MG63 (cell line): ENCODE data around the gene C1orf167. TPM values are rescaled to one million over a fixed set of nuclear protein-coding genes. Genes with fewer than 3 reads are reported as not detected.

Source experiments
- DNase-seq: peaks from one replicate; pipeline ENCODE4 v3.0.0-alpha.2; 2020
- H3K27me3 ChIP-seq: fragments of 250-450 bp; sonication (Bioruptor Pico); 2 replicates; pipeline ENCODE4 v1.5.1; 2020; ENCODE audit warnings: mild to moderate bottlenecking, moderate library complexity
- H3K36me3 ChIP-seq: fragments of 250-450 bp; sonication (Bioruptor Pico); 2 replicates; pipeline ENCODE4 v1.5.1; 2020; ENCODE audit warnings: mild to moderate bottlenecking, moderate library complexity
- H3K4me3 ChIP-seq: fragments of 250-450 bp; sonication (Bioruptor Pico); 2 replicates; pipeline ENCODE4 v1.5.1; 2020; ENCODE audit warnings: mild to moderate bottlenecking, moderate library complexity
- H3K9me3 ChIP-seq: fragments of 250-450 bp; sonication (Bioruptor Pico); 2 replicates; pipeline ENCODE4 v1.5.1; 2020; ENCODE audit warnings: mild to moderate bottlenecking, moderate library complexity
- total RNA-seq: library from RNA; depleted of rRNA; stranded (reverse); fragments of >200 nt; shearing (Covaris generic); gene quantifications from 2 replicates; pipeline ENCODE4 v1.2.3, GENCODE V29; 2014; ENCODE audit warnings: low replicate concordance

C1orf167 gene
- total RNA-seq, 1 experiment from 2014 or later = not detected

- no peak for DNase-seq
Observed at GRCh38 chr1:11788549-11789053, 26.6 kb downstream of the C1orf167 start.

GRCh38 chr1:11789126-11790067, 27.4 kb downstream of the C1orf167 start:
- H3K4me3 ChIP-seq = no peak overlapping the region
- no peaks in the 10 kb centered on the region for H3K36me3 ChIP-seq
- no peaks in the 10 kb centered on the region for H3K9me3 ChIP-seq
- no peak for DNase-seq
- H3K27me3 ChIP-seq = no peaks in the 10 kb centered on the region

More at GRCh38 chr1:11788549-11789053, 26.6 kb downstream of the C1orf167 start:
- no peaks in the 10 kb centered on the region for H3K27me3 ChIP-seq
- H3K4me3 ChIP-seq = no peak overlapping the region
- no peaks in the 10 kb centered on the region for H3K36me3 ChIP-seq
- no peaks in the 10 kb centered on the region for H3K9me3 ChIP-seq

- Histone ChIP-seq H3K4me3 (no peak overlapping the region), H3K9me3 (no peaks in the 10 kb centered on the region), H3K36me3 (no peaks in the 10 kb centered on the region), H3K27me3 (no peaks in the 10 kb centered on the region)
- DNase-seq = no peak
Observed at GRCh38 chr1:11790101-11790879, 28.3 kb downstream of the C1orf167 start.

GRCh38 chr1:11790880-11791715, 29.1 kb downstream of the C1orf167 start:
- Histone ChIP-seq H3K36me3 (no peaks in the 10 kb centered on the region), H3K27me3 (no peaks in the 10 kb centered on the region), H3K4me3 (no peak overlapping the region), H3K9me3 (no peaks in the 10 kb centered on the region)
- DNase-seq = peak; percentile 93

- H3K4me3 ChIP-seq = no peak overlapping the region
- DNase-seq = no peak
- no peaks in the 10 kb centered on the region for H3K36me3 ChIP-seq
- H3K9me3 ChIP-seq = no peaks in the 10 kb centered on the region
- H3K27me3 ChIP-seq = no peaks in the 10 kb centered on the region
Observed at GRCh38 chr1:11792106-11792505, 30.1 kb downstream of the C1orf167 start.

- H3K4me3 ChIP-seq = no peak overlapping the region
- H3K36me3 ChIP-seq = no peaks in the 10 kb centered on the region
- no peak for DNase-seq
- H3K9me3 ChIP-seq = no peaks in the 10 kb centered on the region
- no peaks in the 10 kb centered on the region for H3K27me3 ChIP-seq
Observed at GRCh38 chr1:11793819-11794218, 31.8 kb downstream of the C1orf167 start.

GRCh38 chr1:11794446-11795237, 32.6 kb downstream of the C1orf167 start:
- Histone ChIP-seq H3K4me3 (no peak overlapping the region), H3K9me3 (no peaks in the 10 kb centered on the region), H3K36me3 (no peaks in the 10 kb centered on the region), H3K27me3 (no peaks in the 10 kb centered on the region)
- DNase-seq = no peak

- DNase-seq = no peak
- H3K4me3 ChIP-seq = no peak overlapping the region
- H3K9me3 ChIP-seq = no peaks in the 10 kb centered on the region
- H3K27me3 ChIP-seq = no peaks in the 10 kb centered on the region
- no peaks in the 10 kb centered on the region for H3K36me3 ChIP-seq
Observed at GRCh38 chr1:11795238-11795890, 33.4 kb downstream of the C1orf167 start.

- Histone ChIP-seq H3K9me3 (no peaks in the 10 kb centered on the region), H3K36me3 (no peaks in the 10 kb centered on the region), H3K27me3 (no peaks in the 10 kb centered on the region), H3K4me3 (no peak overlapping the region)
- no peak for DNase-seq
Observed at GRCh38 chr1:11796036-11796828, 34.2 kb downstream of the C1orf167 start.

GRCh38 chr1:11797525-11798216, 35.7 kb downstream of the C1orf167 start:
- Histone ChIP-seq H3K27me3 (no peaks in the 10 kb centered on the region), H3K4me3 (no peak overlapping the region), H3K9me3 (no peaks in the 10 kb centered on the region), H3K36me3 (no peaks in the 10 kb centered on the region)
- DNase-seq = no peak

GRCh38 chr1:11799099-11799498, 37.1 kb downstream of the C1orf167 start:
- Histone ChIP-seq H3K9me3 (no peaks in the 10 kb centered on the region), H3K36me3 (no peaks in the 10 kb centered on the region), H3K4me3 (no peak overlapping the region), H3K27me3 (no peaks in the 10 kb centered on the region)
- DNase-seq = no peak

- Histone ChIP-seq H3K36me3 (no peaks in the 10 kb centered on the region), H3K27me3 (no peaks in the 10 kb centered on the region)
- no peak for DNase-seq
Observed at GRCh38 chr1:11799896-11800295, 37.9 kb downstream of the C1orf167 start.

GRCh38 chr1:11800391-11800755, 38.4 kb downstream of the C1orf167 start:
- Histone ChIP-seq H3K36me3 (no peaks in the 10 kb centered on the region), H3K4me3 (no peak overlapping the region), H3K27me3 (no peaks in the 10 kb centered on the region), H3K9me3 (no peaks in the 10 kb centered on the region)
- DNase-seq = no peak

More at GRCh38 chr1:11799896-11800295, 37.9 kb downstream of the C1orf167 start:
- Histone ChIP-seq H3K9me3 (no peaks in the 10 kb centered on the region), H3K4me3 (no peak overlapping the region)

- H3K9me3 ChIP-seq = no peaks in the 10 kb centered on the region
- DNase-seq = no peak
- no peaks in the 10 kb centered on the region for H3K36me3 ChIP-seq
- H3K27me3 ChIP-seq = no peaks in the 10 kb centered on the region
- H3K4me3 ChIP-seq = no peak overlapping the region
Observed at GRCh38 chr1:11800756-11801433, 38.9 kb downstream of the C1orf167 start.
